Erythroblast (primary cell): ENCODE results near the gene TMEM47.

Experiments used
- GATA1 ChIP-seq: IDR thresholded peaks from 2 replicates; pipeline ENCODE4 v1.6.1; 2011; ENCODE audit warnings: low read depth, mild to moderate bottlenecking, control low read depth, low read length, moderate library complexity
- POLR2A ChIP-seq: IDR thresholded peaks from 2 replicates; pipeline ENCODE4 v1.6.1; 2011; ENCODE audit warnings: mild to moderate bottlenecking, low read length

DNA sequence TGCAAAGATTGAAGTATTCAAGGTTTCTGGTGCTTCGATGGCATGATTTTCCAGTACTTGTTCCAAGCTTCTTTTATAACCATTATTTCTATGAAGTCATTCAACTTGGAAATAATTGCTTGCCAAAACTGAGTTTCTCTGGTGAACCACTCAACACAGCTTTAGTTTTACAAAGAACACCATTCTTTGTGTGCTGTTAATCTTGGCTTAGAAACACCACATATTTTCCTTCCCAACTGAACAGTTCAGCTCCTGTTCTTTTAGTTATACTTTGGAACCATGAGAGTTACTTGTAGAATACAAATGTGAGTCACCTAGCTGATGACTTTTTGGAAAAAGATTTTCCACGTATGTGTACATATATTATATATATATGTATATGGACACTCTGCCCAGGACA, 32.7 kb downstream of the TMEM47 start:
- TF ChIP-seq POLR2A (no peak), GATA1 (no peak)
